ENCODE measurements around the gene ARPC4. TPM values are rescaled to one million over a fixed set of nuclear protein-coding genes. Genes with fewer than 3 reads are reported as not detected.
"Not testable (repeated sequence)": the region's sequence is repeated elsewhere in the genome, so short reads cannot be mapped to it uniquely, and the experiment has no call there.

The ARPC4 gene
- total RNA-seq, 2 experiments from 2014 or later: 255 to 266 TPM

GRCh38 chr3:9757427-9757826 is 35.5 kb upstream of the ARPC4 start:
- no peaks in the 10 kb centered on the region for H3K9me3 Mint-ChIP-seq
- H3K36me3 Mint-ChIP-seq (ENCODE audit: low read depth): peaks cover 50% of the 10 kb centered on the region
- DNase-seq: no peak
- ChIA-PET POLR2A (no interaction called here), CTCF (no interaction called here)
- H3K4me1 Mint-ChIP-seq: peaks cover 17% of the 10 kb centered on the region
- no peak overlapping the region for H3K27ac Mint-ChIP-seq
- H3K27me3 Mint-ChIP-seq: no peaks in the 10 kb centered on the region
- no peak overlapping the region for H3K4me3 Mint-ChIP-seq

- Mint-ChIP-seq H3K36me3 (ENCODE audit: low read depth) (peaks cover 43% of the 10 kb centered on the region), H3K9me3 (no peaks in the 10 kb centered on the region), H3K4me1 (peaks cover 3% of the 10 kb centered on the region), H3K27ac (no peak overlapping the region), H3K4me3 (no peak overlapping the region), H3K27me3 (no peaks in the 10 kb centered on the region)
- ChIA-PET POLR2A (interaction anchor here (3.0 kb wide), 1 partner anchor 11 kb away, joined by 12 read pairs; the partner anchor contains the start of gene OGG1), CTCF (interaction anchor here (1.1 kb wide), 1 partner anchor 171 kb away, joined by 3 read pairs; no protein-coding TSS in a partner anchor)
- DNase-seq: no peak
These were observed 31.9 kb upstream of the ARPC4 start for GRCh38 chr3:9760779-9761505.

GRCh38 chr3:9761919-9762318 is 31.0 kb upstream of the ARPC4 start:
- Mint-ChIP-seq H3K9me3 (no peaks in the 10 kb centered on the region), H3K4me1 (peaks cover 5% of the 10 kb centered on the region), H3K4me3 (no peak overlapping the region), H3K27ac (no peak overlapping the region), H3K27me3 (no peaks in the 10 kb centered on the region), H3K36me3 (ENCODE audit: low read depth) (peaks cover 34% of the 10 kb centered on the region)
- no peak for DNase-seq
- ChIA-PET CTCF (no interaction called here), POLR2A (interaction anchor here (1.3 to 2.8 kb wide), 2 partner anchors 9 to 12 kb away, joined by 5 to 13 read pairs; partner anchors contain the start of gene OGG1)

- no peak overlapping the region for H3K4me3 Mint-ChIP-seq
- CTCF ChIA-PET: interaction anchor here (0.6 to 1.3 kb wide), 4 partner anchors 10 to 65 kb away, joined by 3 to 4 read pairs (median 3); partner anchors contain the start of gene OGG1
- H3K36me3 Mint-ChIP-seq (ENCODE audit: low read depth): peaks cover 31% of the 10 kb centered on the region
- POLR2A ChIA-PET: interaction anchor here (1.2 to 2.8 kb wide), 3 partner anchors 8 to 13 kb away, joined by 3 to 13 read pairs (median 5); partner anchors contain the start of gene OGG1
- H3K9me3 Mint-ChIP-seq: no peaks in the 10 kb centered on the region
- H3K4me1 Mint-ChIP-seq: peaks cover 14% of the 10 kb centered on the region
- no peaks in the 10 kb centered on the region for H3K27me3 Mint-ChIP-seq
- DNase-seq: no peak
- H3K27ac Mint-ChIP-seq: no peak overlapping the region
These were observed 30.0 kb upstream of the ARPC4 start for GRCh38 chr3:9762871-9763270.

GRCh38 chr3:9765865-9766264 is 27.0 kb upstream of the ARPC4 start:
- H3K4me3 Mint-ChIP-seq: no peak overlapping the region
- H3K27ac Mint-ChIP-seq: no peak overlapping the region
- H3K27me3 Mint-ChIP-seq: no peaks in the 10 kb centered on the region
- ChIA-PET POLR2A (interaction anchor here (1.8 to 2.2 kb wide), 2 partner anchors 15 to 27 kb away, joined by 6 to 7 read pairs; partner anchors contain the start of gene ARPC4), CTCF (no interaction called here)
- DNase-seq: no peak
- peaks cover 40% of the 10 kb centered on the region for H3K4me1 Mint-ChIP-seq
- H3K9me3 Mint-ChIP-seq: no peaks in the 10 kb centered on the region
- H3K36me3 Mint-ChIP-seq (ENCODE audit: low read depth): peaks cover 9% of the 10 kb centered on the region

- ChIA-PET CTCF (no interaction called here), POLR2A (interaction anchor here (1.2 to 5.2 kb wide), 4 partner anchors 9 to 25 kb away, joined by 3 to 25 read pairs (median 18); partner anchors contain the start of genes ARPC4 and TADA3)
- H3K27ac Mint-ChIP-seq: no peak overlapping the region
- H3K9me3 Mint-ChIP-seq: no peaks in the 10 kb centered on the region
- no peak overlapping the region for H3K4me3 Mint-ChIP-seq
- no peaks in the 10 kb centered on the region for H3K27me3 Mint-ChIP-seq
- peaks cover 40% of the 10 kb centered on the region for H3K4me1 Mint-ChIP-seq
- peaks cover 6% of the 10 kb centered on the region for H3K36me3 Mint-ChIP-seq (ENCODE audit: low read depth)
- no peak for DNase-seq
These were observed 25.5 kb upstream of the ARPC4 start for GRCh38 chr3:9767418-9767817.

GRCh38 chr3:9768141-9768775 is 24.6 kb upstream of the ARPC4 start:
- ChIA-PET POLR2A (interaction anchor here (1.0 to 5.2 kb wide), 8 partner anchors 13 to 46 kb away, joined by 3 to 25 read pairs (median 14); partner anchors contain the start of genes ARPC4, BRPF1, OGG1 and TADA3), CTCF (interaction anchor here (0.7 to 3.3 kb wide), 2 partner anchors 15 to 41 kb away, joined by 3 to 10 read pairs; no protein-coding TSS in a partner anchor)
- H3K4me3 Mint-ChIP-seq: no peak overlapping the region
- H3K27me3 Mint-ChIP-seq: no peaks in the 10 kb centered on the region
- H3K4me1 Mint-ChIP-seq: peaks cover 40% of the 10 kb centered on the region
- H3K27ac Mint-ChIP-seq: no peak overlapping the region
- no peaks in the 10 kb centered on the region for H3K9me3 Mint-ChIP-seq
- peaks cover 6% of the 10 kb centered on the region for H3K36me3 Mint-ChIP-seq (ENCODE audit: low read depth)
- DNase-seq: no peak

GRCh38 chr3:9769012-9769411 is 23.9 kb upstream of the ARPC4 start:
- no peak for DNase-seq
- Mint-ChIP-seq H3K4me3 (peak overlapping the region; percentile 65), H3K9me3 (no peaks in the 10 kb centered on the region), H3K27me3 (no peaks in the 10 kb centered on the region), H3K36me3 (ENCODE audit: low read depth) (peaks cover 6% of the 10 kb centered on the region), H3K27ac (peak overlapping the region; percentile 27), H3K4me1 (peaks cover 40% of the 10 kb centered on the region)
- CTCF ChIA-PET: interaction anchor here (0.6 to 3.3 kb wide), 5 partner anchors 10 to 344 kb away, joined by 3 to 10 read pairs (median 3); no protein-coding TSS in a partner anchor
- POLR2A ChIA-PET: interaction anchor here (1.0 to 5.2 kb wide), 8 partner anchors 12 to 45 kb away, joined by 3 to 25 read pairs (median 14); partner anchors contain the start of genes ARPC4, BRPF1, OGG1 and TADA3

- DNase-seq: peak; percentile 77
- Mint-ChIP-seq H3K9me3 (no peaks in the 10 kb centered on the region), H3K27me3 (no peaks in the 10 kb centered on the region), H3K27ac (peak within 1 kb of the TSS; percentile 54), H3K36me3 (ENCODE audit: low read depth) (peaks cover 6% of the 10 kb centered on the region), H3K4me3 (peak within 1 kb of the TSS; percentile 71), H3K4me1 (peaks cover 40% of the 10 kb centered on the region)
- CTCF ChIA-PET: interaction anchor here (0.6 to 3.3 kb wide), 6 partner anchors 10 to 1412 kb away, joined by 3 to 10 read pairs (median 3); no protein-coding TSS in a partner anchor
- POLR2A ChIA-PET: interaction anchor here (0.7 to 5.2 kb wide), 11 partner anchors 9 to 163 kb away, joined by 3 to 25 read pairs (median 9); partner anchors contain the start of genes ARPC4, BRPF1, OGG1 and TADA3
These were observed 23.2 kb upstream of the ARPC4 start, which contains the start of gene CAMK1 for GRCh38 chr3:9769426-9770275. TSS of gene CAMK1 (minus strand) at chr3:9769947. CDS start at chr3:9767749, 2,198 bp downstream.

GRCh38 chr3:9770276-9770812 is 22.5 kb upstream of the ARPC4 start:
- no peaks in the 10 kb centered on the region for H3K9me3 Mint-ChIP-seq
- peaks cover 3% of the 10 kb centered on the region for H3K36me3 Mint-ChIP-seq (ENCODE audit: low read depth)
- peaks cover 38% of the 10 kb centered on the region for H3K4me1 Mint-ChIP-seq
- POLR2A ChIA-PET: interaction anchor here (0.7 to 5.2 kb wide), 12 partner anchors 8 to 162 kb away, joined by 3 to 25 read pairs (median 8); partner anchors contain the start of genes ARPC4, BRPF1, OGG1 and TADA3
- H3K4me3 Mint-ChIP-seq: peak overlapping the region; percentile 71
- DNase-seq: no peak
- no peak overlapping the region for H3K27ac Mint-ChIP-seq
- CTCF ChIA-PET: interaction anchor here (0.6 to 3.3 kb wide), 6 partner anchors 10 to 1413 kb away, joined by 3 to 10 read pairs (median 3); no protein-coding TSS in a partner anchor
- H3K27me3 Mint-ChIP-seq: no peaks in the 10 kb centered on the region

GRCh38 chr3:9771007-9771406 is 21.9 kb upstream of the ARPC4 start:
- ChIA-PET CTCF (interaction anchor here (1.0 to 3.3 kb wide), 2 partner anchors 9 to 44 kb away, joined by 3 to 10 read pairs; no protein-coding TSS in a partner anchor), POLR2A (interaction anchor here (1.1 to 5.2 kb wide), 6 partner anchors 7 to 38 kb away, joined by 3 to 25 read pairs (median 14); partner anchors contain the start of genes ARPC4, OGG1 and TADA3)
- H3K27ac Mint-ChIP-seq; H3K36me3 Mint-ChIP-seq (ENCODE audit: low read depth); DNase-seq; H3K9me3 Mint-ChIP-seq; H3K27me3 Mint-ChIP-seq: not testable (repeated sequence)
- H3K4me1 Mint-ChIP-seq: peaks cover 38% of the 10 kb centered on the region
- peak overlapping the region; percentile 32 for H3K4me3 Mint-ChIP-seq

Measured in activated CD4-positive, alpha-beta memory T cell treated with anti-CD3 and anti-CD28 coated beads, Interleukin-2, amount 10 ng/mL, durations not matched to agents 7 days and 5 days (primary cell).